Suprapubic skin (tissue), 4 donors: ENCODE results near the gene CREB3L1.

Experiments
- CTCF ChIP-seq, 2 donors: fragments of 200-600 bp in 1 of 2; fragments of 450-650 bp in 1 of 2; sonication (generic) in 1 of 2; IDR thresholded peaks; one replicate each; pipeline ENCODE4 v1.5.1; 2016 to 2019; ENCODE audit warnings: antibody characterized with exemption in 2 of 2, mild to moderate bottlenecking in 1 of 2, moderate library complexity in 1 of 2
- EP300 ChIP-seq: sonication (generic); formaldehyde crosslinking; IDR thresholded peaks from one replicate; pipeline ENCODE4 v1.6.1; 2017; ENCODE audit warnings: antibody characterized with exemption
- POLR2A ChIP-seq, 2 donors: fragments of 450-650 bp; IDR thresholded peaks; one replicate each; pipeline ENCODE4 v1.6.1; 2017; ENCODE audit warnings: antibody characterized with exemption in 2 of 2, mild to moderate bottlenecking in 2 of 2, moderate library complexity in 2 of 2
- POLR2AphosphoS5 ChIP-seq, 3 donors: sonication (generic); formaldehyde crosslinking; IDR thresholded peaks; one replicate each; pipeline ENCODE4 v1.6.1; 2017; ENCODE audit warnings: antibody characterized with exemption in 3 of 3

GRCh38 chr11:46347637-46348311 is 70.3 kb downstream of the CREB3L1 start:
- TF ChIP-seq CTCF (IDR thresholded peaks at IDR 0.05), result no peak
- no peak for TF ChIP-seq EP300
- TF ChIP-seq POLR2AphosphoS5 (IDR thresholded peaks at IDR 0.05), result no peak
- no peak for TF ChIP-seq POLR2A (IDR thresholded peaks at IDR 0.05)
